ENCODE results near the gene PNKD.

- TF ChIP-seq POLR2A (IDR thresholded peaks at IDR 0.05), result no peak
- TF ChIP-seq, protein P1, sequence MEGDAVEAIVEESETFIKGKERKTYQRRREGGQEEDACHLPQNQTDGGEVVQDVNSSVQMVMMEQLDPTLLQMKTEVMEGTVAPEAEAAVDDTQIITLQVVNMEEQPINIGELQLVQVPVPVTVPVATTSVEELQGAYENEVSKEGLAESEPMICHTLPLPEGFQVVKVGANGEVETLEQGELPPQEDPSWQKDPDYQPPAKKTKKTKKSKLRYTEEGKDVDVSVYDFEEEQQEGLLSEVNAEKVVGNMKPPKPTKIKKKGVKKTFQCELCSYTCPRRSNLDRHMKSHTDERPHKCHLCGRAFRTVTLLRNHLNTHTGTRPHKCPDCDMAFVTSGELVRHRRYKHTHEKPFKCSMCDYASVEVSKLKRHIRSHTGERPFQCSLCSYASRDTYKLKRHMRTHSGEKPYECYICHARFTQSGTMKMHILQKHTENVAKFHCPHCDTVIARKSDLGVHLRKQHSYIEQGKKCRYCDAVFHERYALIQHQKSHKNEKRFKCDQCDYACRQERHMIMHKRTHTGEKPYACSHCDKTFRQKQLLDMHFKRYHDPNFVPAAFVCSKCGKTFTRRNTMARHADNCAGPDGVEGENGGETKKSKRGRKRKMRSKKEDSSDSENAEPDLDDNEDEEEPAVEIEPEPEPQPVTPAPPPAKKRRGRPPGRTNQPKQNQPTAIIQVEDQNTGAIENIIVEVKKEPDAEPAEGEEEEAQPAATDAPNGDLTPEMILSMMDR (IDR thresholded peaks at IDR 0.05), result no peak
Measured at GRCh38 chr2:218395456-218395825, 125.1 kb downstream of the PNKD start.

Data from adrenal gland (tissue), 5 donors.